ENCODE results near the gene TP73. TPM values are rescaled to one million over a fixed set of nuclear protein-coding genes. Genes with fewer than 3 reads are reported as not detected.

TP73 gene
- total and polyA plus RNA-seq, 2 experiments from 2014 or later = not detected

- no peaks in the 10 kb centered on the region for H3K4me1 ChIP-seq (ENCODE audit: insufficient read depth)
Measured at GRCh38 chr1:3708791-3709190, 56.5 kb downstream of the TP73 start.

GRCh38 chr1:3710251-3710650 lies 57.9 kb downstream of the TP73 start:
- H4K20me1 ChIP-seq (ENCODE audit: insufficient read depth) = no peaks in the 10 kb centered on the region
- TF ChIP-seq EZH2 (IDR thresholded peaks at IDR 0.05; ENCODE audit: insufficient read depth, poor library complexity, severe bottlenecking) = no peak
- no peak for TF ChIP-seq EZH2phosphoT487 (IDR thresholded peaks at IDR 0.05; ENCODE audit: insufficient read depth, low read depth)
- in situ Hi-C loops (cut with MboI) = no loop called here
- no peak overlapping the region for H3K27ac ChIP-seq
- H2AFZ ChIP-seq = no peak overlapping the region
- peaks cover 50% of the 10 kb centered on the region for H3K27me3 ChIP-seq (replicated peaks; ENCODE audit: insufficient read depth)
- H3K79me2 ChIP-seq (ENCODE audit: insufficient read depth) = no peaks in the 10 kb centered on the region
- no peak for DNase-seq
- no peaks in the 10 kb centered on the region for H3K4me1 ChIP-seq (ENCODE audit: insufficient read depth)
- no peaks in the 10 kb centered on the region for H3F3A ChIP-seq (ENCODE audit: insufficient read depth)
- no peaks in the 10 kb centered on the region for H3K9me3 ChIP-seq (ENCODE audit: low read depth)
- H3K4me3 ChIP-seq = no peak overlapping the region
- H3K36me3 ChIP-seq (ENCODE audit: low read depth) = no peaks in the 10 kb centered on the region
- H3K9me2 ChIP-seq (ENCODE audit: insufficient read depth) = no peaks in the 10 kb centered on the region
- WGBS, 2 experiments (ENCODE audit: low coverage in 1 of 2, low lambda C conversion rate in 2 of 2, missing lambda C conversion rate in 2 of 2) = 29 to 43% methylated on average over 9 to 10 of the region's 15 CpGs
- no peak overlapping the region for H3K4me2 ChIP-seq (ENCODE audit: unreplicated experiment)
- no peak overlapping the region for H3K9ac ChIP-seq

More at GRCh38 chr1:3708791-3709190, 56.5 kb downstream of the TP73 start:
- DNase-seq = no peak
- Histone ChIP-seq H3K27me3 (replicated peaks; ENCODE audit: insufficient read depth) (peaks cover 47% of the 10 kb centered on the region), H3K79me2 (ENCODE audit: insufficient read depth) (no peaks in the 10 kb centered on the region), H3K36me3 (ENCODE audit: low read depth) (no peaks in the 10 kb centered on the region), H3F3A (ENCODE audit: insufficient read depth) (no peaks in the 10 kb centered on the region), H3K9me2 (ENCODE audit: insufficient read depth) (no peaks in the 10 kb centered on the region), H3K27ac (no peak overlapping the region), H4K20me1 (ENCODE audit: insufficient read depth) (no peaks in the 10 kb centered on the region), H3K9me3 (ENCODE audit: low read depth) (no peaks in the 10 kb centered on the region), H2AFZ (no peak overlapping the region), H3K4me2 (ENCODE audit: unreplicated experiment) (no peak overlapping the region), H3K4me3 (no peak overlapping the region), H3K9ac (no peak overlapping the region)
- WGBS, 2 experiments (ENCODE audit: low coverage in 1 of 2, low lambda C conversion rate in 2 of 2, missing lambda C conversion rate in 2 of 2) = 5 to 7% methylated on average over 18 to 19 of the region's 19 CpGs
- in situ Hi-C loops (cut with MboI) = no loop called here
- TF ChIP-seq EZH2 (IDR thresholded peaks at IDR 0.05; ENCODE audit: insufficient read depth, poor library complexity, severe bottlenecking) (no peak), EZH2phosphoT487 (IDR thresholded peaks at IDR 0.05; ENCODE audit: insufficient read depth, low read depth) (no peak)

- Histone ChIP-seq H3K27me3 (replicated peaks; ENCODE audit: insufficient read depth) (peaks cover 50% of the 10 kb centered on the region), H3K9me3 (ENCODE audit: low read depth) (no peaks in the 10 kb centered on the region), H3K4me1 (ENCODE audit: insufficient read depth) (no peaks in the 10 kb centered on the region), H3K9me2 (ENCODE audit: insufficient read depth) (no peaks in the 10 kb centered on the region), H2AFZ (no peak overlapping the region), H4K20me1 (ENCODE audit: insufficient read depth) (no peaks in the 10 kb centered on the region), H3K9ac (no peak overlapping the region), H3K79me2 (ENCODE audit: insufficient read depth) (no peaks in the 10 kb centered on the region), H3K4me2 (ENCODE audit: unreplicated experiment) (no peak overlapping the region), H3K4me3 (no peak overlapping the region), H3K36me3 (ENCODE audit: low read depth) (no peaks in the 10 kb centered on the region), H3F3A (ENCODE audit: insufficient read depth) (no peaks in the 10 kb centered on the region), H3K27ac (no peak overlapping the region)
- in situ Hi-C loops (cut with MboI) = no loop called here
- TF ChIP-seq EZH2 (IDR thresholded peaks at IDR 0.05; ENCODE audit: insufficient read depth, poor library complexity, severe bottlenecking) (no peak), EZH2phosphoT487 (IDR thresholded peaks at IDR 0.05; ENCODE audit: insufficient read depth, low read depth) (no peak)
- DNase-seq = no peak
- 39 to 50% methylated on average over 11 of the region's 11 CpGs for WGBS, 2 experiments (ENCODE audit: low coverage in 1 of 2, low lambda C conversion rate in 2 of 2, missing lambda C conversion rate in 2 of 2)
Measured at GRCh38 chr1:3711381-3711779, 59.1 kb downstream of the TP73 start.

GRCh38 chr1:3711780-3712451 lies 59.6 kb downstream of the TP73 start:
- Histone ChIP-seq H3K79me2 (ENCODE audit: insufficient read depth) (no peaks in the 10 kb centered on the region), H3F3A (ENCODE audit: insufficient read depth) (no peaks in the 10 kb centered on the region), H3K27ac (no peak overlapping the region), H2AFZ (no peak overlapping the region), H3K27me3 (replicated peaks; ENCODE audit: insufficient read depth) (peaks cover 50% of the 10 kb centered on the region), H3K9me3 (ENCODE audit: low read depth) (no peaks in the 10 kb centered on the region), H3K9ac (no peak overlapping the region), H3K4me3 (no peak overlapping the region), H3K4me2 (ENCODE audit: unreplicated experiment) (no peak overlapping the region), H3K36me3 (ENCODE audit: low read depth) (no peaks in the 10 kb centered on the region), H3K9me2 (ENCODE audit: insufficient read depth) (no peaks in the 10 kb centered on the region), H3K4me1 (ENCODE audit: insufficient read depth) (no peaks in the 10 kb centered on the region), H4K20me1 (ENCODE audit: insufficient read depth) (no peaks in the 10 kb centered on the region)
- TF ChIP-seq EZH2 (IDR thresholded peaks at IDR 0.05; ENCODE audit: insufficient read depth, poor library complexity, severe bottlenecking) = no peak
- 29 to 34% methylated on average over 24 of the region's 24 CpGs for WGBS, 2 experiments (ENCODE audit: low coverage in 1 of 2, low lambda C conversion rate in 2 of 2, missing lambda C conversion rate in 2 of 2)
- DNase-seq = no peak
- in situ Hi-C loops (cut with MboI) = no loop called here

Measured in GM23248 (cell line).